ENCODE results near the gene KLHL30. TPM values are rescaled to one million over a fixed set of nuclear protein-coding genes. Genes with fewer than 3 reads are reported as not detected.

Gene KLHL30
- total RNA-seq, 3 donors from 2014 or later = 0.15 to 0.98 (median 0.32) TPM

DNA sequence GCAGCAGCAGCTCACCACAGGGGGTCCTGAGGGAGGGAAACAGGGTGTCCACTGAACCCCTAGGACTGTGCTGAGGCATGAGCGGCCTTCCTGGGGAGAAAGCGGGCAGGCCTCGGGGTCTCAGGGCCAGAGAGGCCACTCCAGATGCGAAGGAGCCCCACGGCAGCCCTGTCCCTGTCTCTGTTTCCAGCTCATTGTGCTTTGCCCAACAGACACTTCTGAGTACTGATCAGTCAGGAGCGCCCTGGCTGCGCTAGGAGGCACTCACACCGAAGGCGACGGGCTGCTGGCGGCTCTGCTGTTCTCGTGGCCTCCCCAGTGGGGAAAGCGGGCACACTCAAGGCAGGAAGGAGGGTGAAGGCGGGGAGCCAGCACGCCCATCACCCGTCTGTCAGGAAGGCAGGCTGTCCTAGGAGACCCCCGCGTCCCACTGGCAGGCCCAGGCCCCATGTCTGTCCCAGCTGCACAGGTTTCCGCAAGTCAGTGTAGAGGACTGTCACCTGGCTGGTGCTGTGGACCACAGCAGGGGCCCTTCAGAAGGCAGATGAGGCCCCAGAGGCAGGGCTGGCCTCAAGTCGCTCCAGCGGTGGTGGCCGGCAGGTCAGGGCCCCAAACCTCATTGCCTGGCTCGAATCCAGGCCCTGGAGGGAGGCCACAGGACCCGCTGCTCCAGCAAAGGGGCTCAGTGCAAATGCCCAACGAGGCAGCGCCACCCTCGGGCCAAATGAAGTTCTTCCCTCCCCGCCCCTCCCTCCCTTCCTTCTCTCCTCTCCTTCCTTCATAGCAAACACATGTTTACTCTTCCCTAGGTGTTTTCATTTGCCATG, 31.6 kb upstream of the KLHL30 start:
- Histone ChIP-seq H3K27me3 (no peaks in the 10 kb centered on the region), H3K36me3 (no peaks in the 10 kb centered on the region), H3K9me3 (no peaks in the 10 kb centered on the region), H3K4me1 (no peaks in the 10 kb centered on the region), H3K4me3 (peak overlapping the region in 2 of 3 donors; percentile 5 to 22), H3K27ac (no peak overlapping the region)
- DNase-seq (ENCODE audit: low spot score in 2 of 2) = peak in 1 of 2 donors; percentile 48
- intact Hi-C loops (cut with DNase I; ENCODE audit: low total_unique reads) = no loop called here
- TF ChIP-seq, protein P1, sequence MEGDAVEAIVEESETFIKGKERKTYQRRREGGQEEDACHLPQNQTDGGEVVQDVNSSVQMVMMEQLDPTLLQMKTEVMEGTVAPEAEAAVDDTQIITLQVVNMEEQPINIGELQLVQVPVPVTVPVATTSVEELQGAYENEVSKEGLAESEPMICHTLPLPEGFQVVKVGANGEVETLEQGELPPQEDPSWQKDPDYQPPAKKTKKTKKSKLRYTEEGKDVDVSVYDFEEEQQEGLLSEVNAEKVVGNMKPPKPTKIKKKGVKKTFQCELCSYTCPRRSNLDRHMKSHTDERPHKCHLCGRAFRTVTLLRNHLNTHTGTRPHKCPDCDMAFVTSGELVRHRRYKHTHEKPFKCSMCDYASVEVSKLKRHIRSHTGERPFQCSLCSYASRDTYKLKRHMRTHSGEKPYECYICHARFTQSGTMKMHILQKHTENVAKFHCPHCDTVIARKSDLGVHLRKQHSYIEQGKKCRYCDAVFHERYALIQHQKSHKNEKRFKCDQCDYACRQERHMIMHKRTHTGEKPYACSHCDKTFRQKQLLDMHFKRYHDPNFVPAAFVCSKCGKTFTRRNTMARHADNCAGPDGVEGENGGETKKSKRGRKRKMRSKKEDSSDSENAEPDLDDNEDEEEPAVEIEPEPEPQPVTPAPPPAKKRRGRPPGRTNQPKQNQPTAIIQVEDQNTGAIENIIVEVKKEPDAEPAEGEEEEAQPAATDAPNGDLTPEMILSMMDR (IDR thresholded peaks at IDR 0.05) = no peak
- TF ChIP-seq POLR2AphosphoS5 (IDR thresholded peaks at IDR 0.05) (no peak), POLR2A (IDR thresholded peaks at IDR 0.05) (no peak)

DNA sequence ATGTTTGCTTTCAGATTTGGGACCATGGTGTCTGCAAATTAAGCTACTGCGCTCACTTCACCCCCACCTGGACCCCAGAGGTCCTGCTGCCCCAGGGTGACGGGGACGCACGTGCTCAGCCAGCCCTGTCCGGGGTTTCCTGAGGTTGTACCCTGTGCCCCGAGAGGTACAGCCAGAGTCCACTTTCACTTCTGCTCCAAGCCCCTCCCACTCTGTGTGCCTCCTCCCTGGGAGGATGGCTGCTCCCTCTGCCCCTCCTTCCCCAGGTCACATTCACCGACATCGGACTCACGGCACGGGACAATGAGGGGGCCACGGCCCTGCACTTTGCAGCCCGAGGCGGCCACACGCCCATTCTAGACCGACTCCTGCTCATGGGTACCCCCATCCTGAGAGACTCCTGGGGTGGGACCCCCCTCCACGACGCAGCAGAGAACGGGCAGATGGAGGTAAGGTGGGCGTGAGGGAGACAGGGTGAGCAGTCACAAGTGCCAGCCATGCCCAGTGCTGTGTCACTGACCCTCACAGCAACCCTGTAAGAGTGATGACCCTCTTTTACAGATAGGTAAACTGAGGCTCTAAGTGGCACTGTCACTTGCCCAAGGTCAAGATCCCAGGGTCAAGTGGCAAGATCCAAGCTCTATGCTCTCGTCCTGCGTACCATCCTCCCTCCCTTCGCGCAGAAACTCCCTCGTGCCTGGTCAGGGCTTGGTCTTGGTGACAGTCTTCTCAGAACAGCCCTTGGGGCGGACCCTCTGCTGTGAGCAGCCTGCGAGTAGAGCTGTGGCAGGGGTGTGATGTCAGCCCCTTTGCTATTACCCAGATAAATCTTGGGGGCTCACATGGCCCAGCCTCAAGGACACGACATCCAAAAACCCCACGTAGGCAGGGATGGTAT, 30.7 kb upstream of the KLHL30 start:
- Histone ChIP-seq H3K4me3 (peak overlapping the region in 2 of 3 donors; percentile 5 to 22), H3K4me1 (no peaks in the 10 kb centered on the region)
- peak in 1 of 2 donors; percentile 37 for DNase-seq (ENCODE audit: low spot score in 2 of 2)

DNA sequence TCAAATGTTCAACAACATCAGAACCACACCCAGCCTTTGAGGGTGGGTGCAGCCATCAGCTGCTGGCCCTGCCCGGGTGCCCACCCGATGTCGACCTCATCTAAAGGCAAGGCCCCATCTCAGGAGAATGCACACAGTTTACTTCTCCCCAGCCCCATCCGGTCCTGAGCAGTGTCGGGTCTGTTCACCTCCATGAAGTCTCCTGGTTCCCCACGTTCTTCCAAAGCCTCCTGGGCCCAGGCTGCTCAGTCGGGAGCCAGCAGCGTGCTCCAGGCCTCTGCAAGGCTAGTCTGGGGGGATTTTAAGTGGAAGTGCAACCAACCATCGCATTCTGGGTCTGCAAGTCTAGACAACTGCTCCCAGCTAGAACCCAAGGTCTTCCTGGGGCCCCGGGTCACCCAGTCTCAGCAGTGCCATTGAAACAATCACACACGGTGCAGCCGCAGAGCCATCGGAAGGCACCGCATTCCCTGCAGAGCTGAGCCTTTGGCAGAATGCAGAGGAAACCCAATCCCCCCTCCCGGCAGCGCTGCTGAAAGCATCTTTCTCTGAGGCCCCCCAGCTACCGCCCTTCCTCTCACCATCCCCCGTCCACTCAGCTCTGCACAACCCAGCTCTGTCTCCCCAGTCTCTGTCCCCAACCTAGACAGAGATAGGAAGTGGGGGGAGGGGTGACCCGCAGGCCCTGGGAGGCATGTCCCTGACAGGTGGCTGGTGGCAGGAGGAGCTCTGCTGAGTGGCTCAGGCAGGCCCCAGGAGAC, 29.9 kb upstream of the KLHL30 start:
- Histone ChIP-seq H3K9me3 (peaks cover 0 to 4% of the 10 kb centered on the region in 2 donors), H3K27ac (no peak overlapping the region), H3K4me3 (no peak overlapping the region), H3K4me1 (no peaks in the 10 kb centered on the region), H3K27me3 (no peaks in the 10 kb centered on the region), H3K36me3 (no peaks in the 10 kb centered on the region)
- intact Hi-C loops (cut with DNase I; ENCODE audit: low total_unique reads) = no loop called here
- peak in 1 of 2 donors; percentile 42 for DNase-seq (ENCODE audit: low spot score in 2 of 2)
- no peak for TF ChIP-seq POLR2A (IDR thresholded peaks at IDR 0.05)
- TF ChIP-seq, protein P1 (IDR thresholded peaks at IDR 0.05) = no peak
- TF ChIP-seq POLR2AphosphoS5 (IDR thresholded peaks at IDR 0.05) = no peak

More for the DNA sequence above, 30.7 kb upstream of the KLHL30 start:
- TF ChIP-seq POLR2A (IDR thresholded peaks at IDR 0.05) = no peak
- TF ChIP-seq POLR2AphosphoS5 (IDR thresholded peaks at IDR 0.05) = no peak
- TF ChIP-seq, protein P1 (IDR thresholded peaks at IDR 0.05) = no peak
- Histone ChIP-seq H3K27me3 (no peaks in the 10 kb centered on the region), H3K36me3 (no peaks in the 10 kb centered on the region), H3K9me3 (no peaks in the 10 kb centered on the region), H3K27ac (no peak overlapping the region)
- intact Hi-C loops (cut with DNase I; ENCODE audit: low total_unique reads) = no loop called here

DNA sequence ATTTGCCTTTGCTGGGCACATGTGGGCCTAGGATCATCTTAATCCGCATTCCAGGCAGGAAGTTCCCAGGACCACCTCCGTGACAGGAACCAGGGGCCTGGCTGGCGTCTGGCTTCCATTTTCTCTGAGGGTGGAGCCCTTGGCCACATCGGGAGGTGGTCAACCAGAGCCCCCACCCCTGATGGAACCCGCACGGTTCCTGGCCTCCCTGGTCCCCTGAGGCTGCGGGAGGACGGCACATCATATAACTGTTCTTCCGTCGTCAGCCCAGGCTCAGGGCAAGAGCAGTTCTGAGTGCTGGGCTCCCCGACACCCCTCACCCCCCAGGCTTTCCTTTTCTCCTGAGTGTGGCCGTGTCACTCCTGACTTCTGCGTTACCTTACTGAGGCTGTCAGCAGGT, 24.9 kb upstream of the KLHL30 start:
- H3K27ac ChIP-seq = no peak overlapping the region
- no peak overlapping the region for H3K4me3 ChIP-seq
- peaks cover 0 to 18% of the 10 kb centered on the region in 2 donors for H3K27me3 ChIP-seq
- intact Hi-C loops (cut with DNase I; ENCODE audit: low total_unique reads) = no loop called here
- H3K36me3 ChIP-seq = no peaks in the 10 kb centered on the region
- no peak for TF ChIP-seq POLR2A (IDR thresholded peaks at IDR 0.05)
- no peak for TF ChIP-seq POLR2AphosphoS5 (IDR thresholded peaks at IDR 0.05)
- TF ChIP-seq, protein P1 (IDR thresholded peaks at IDR 0.05) = no peak
- H3K9me3 ChIP-seq = peaks cover 0 to 4% of the 10 kb centered on the region in 2 donors
- H3K4me1 ChIP-seq = no peaks in the 10 kb centered on the region
- DNase-seq (ENCODE audit: low spot score in 2 of 2) = no peak

Data from breast epithelium (tissue), 4 donors.